Neural progenitor cell (in vitro differentiated cells): ENCODE data around the gene TENM3.

Experiments
- EZH2phosphoT487 ChIP-seq: fragments of 200-600 bp; sonication (generic); IDR thresholded peaks from 2 replicates; pipeline ENCODE4 v1.6.1; 2017; ENCODE audit warnings: antibody characterized with exemption
- TF ChIP-seq, protein P1 (sequence below): fragments of 200-600 bp; sonication (generic); IDR thresholded peaks from 2 replicates; pipeline ENCODE4 v1.5.1; 2017; ENCODE audit warnings: antibody characterized with exemption, mild to moderate bottlenecking

DNA sequence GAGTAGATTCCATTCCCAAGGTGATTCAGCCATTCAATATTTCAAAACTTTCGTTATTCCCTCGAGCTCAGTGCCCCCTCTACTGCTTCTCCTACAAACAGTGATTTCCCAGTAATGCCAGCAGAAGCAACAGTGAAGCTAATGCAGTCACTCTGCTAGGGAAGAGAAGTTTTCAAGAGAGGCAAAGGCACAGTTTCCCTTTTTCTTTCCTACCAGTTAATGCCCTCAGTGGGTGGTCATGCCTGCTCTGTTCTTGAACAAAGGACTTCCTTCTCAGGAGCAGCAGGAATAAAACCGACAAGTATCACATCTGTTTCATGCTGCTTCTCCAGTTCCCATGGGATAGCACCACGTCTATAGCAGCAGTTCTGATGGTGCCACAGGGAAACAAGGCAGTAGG lies 317.2 kb downstream of the TENM3 start:
- TF ChIP-seq, protein P1, sequence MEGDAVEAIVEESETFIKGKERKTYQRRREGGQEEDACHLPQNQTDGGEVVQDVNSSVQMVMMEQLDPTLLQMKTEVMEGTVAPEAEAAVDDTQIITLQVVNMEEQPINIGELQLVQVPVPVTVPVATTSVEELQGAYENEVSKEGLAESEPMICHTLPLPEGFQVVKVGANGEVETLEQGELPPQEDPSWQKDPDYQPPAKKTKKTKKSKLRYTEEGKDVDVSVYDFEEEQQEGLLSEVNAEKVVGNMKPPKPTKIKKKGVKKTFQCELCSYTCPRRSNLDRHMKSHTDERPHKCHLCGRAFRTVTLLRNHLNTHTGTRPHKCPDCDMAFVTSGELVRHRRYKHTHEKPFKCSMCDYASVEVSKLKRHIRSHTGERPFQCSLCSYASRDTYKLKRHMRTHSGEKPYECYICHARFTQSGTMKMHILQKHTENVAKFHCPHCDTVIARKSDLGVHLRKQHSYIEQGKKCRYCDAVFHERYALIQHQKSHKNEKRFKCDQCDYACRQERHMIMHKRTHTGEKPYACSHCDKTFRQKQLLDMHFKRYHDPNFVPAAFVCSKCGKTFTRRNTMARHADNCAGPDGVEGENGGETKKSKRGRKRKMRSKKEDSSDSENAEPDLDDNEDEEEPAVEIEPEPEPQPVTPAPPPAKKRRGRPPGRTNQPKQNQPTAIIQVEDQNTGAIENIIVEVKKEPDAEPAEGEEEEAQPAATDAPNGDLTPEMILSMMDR: peak; percentile 32
- TF ChIP-seq EZH2phosphoT487: no peak
